Measurements from ENCODE around the gene HELZ.

- TF ChIP-seq CTCF (IDR thresholded peaks at IDR 0.05; ENCODE audit: poor library complexity) (no peak), EZH2 (IDR thresholded peaks at IDR 0.05; ENCODE audit: borderline replicate concordance) (no peak)
Observed at GRCh38 chr17:67128700-67129099, 116.3 kb downstream of the HELZ start.
